ENCODE measurements around the gene HGFAC. TPM values are rescaled to one million over a fixed set of nuclear protein-coding genes. Genes with fewer than 3 reads are reported as not detected.

The HGFAC gene
- total RNA-seq, result 0.28 to 0.36 TPM (median 0.35 TPM) in 3 replicates
- long read RNA-seq, result 0 reads

- no peak within 1 kb of the TSS for H3K4me3 Mint-ChIP-seq (ENCODE audit: unreplicated experiment)
- TF ChIP-seq, protein P1, sequence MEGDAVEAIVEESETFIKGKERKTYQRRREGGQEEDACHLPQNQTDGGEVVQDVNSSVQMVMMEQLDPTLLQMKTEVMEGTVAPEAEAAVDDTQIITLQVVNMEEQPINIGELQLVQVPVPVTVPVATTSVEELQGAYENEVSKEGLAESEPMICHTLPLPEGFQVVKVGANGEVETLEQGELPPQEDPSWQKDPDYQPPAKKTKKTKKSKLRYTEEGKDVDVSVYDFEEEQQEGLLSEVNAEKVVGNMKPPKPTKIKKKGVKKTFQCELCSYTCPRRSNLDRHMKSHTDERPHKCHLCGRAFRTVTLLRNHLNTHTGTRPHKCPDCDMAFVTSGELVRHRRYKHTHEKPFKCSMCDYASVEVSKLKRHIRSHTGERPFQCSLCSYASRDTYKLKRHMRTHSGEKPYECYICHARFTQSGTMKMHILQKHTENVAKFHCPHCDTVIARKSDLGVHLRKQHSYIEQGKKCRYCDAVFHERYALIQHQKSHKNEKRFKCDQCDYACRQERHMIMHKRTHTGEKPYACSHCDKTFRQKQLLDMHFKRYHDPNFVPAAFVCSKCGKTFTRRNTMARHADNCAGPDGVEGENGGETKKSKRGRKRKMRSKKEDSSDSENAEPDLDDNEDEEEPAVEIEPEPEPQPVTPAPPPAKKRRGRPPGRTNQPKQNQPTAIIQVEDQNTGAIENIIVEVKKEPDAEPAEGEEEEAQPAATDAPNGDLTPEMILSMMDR (IDR thresholded peaks at IDR 0.05), result no peak
- no peak for DNase-seq (ENCODE audit: low spot score)
- no peak within 1 kb of the TSS for H3K27ac Mint-ChIP-seq (ENCODE audit: unreplicated experiment)
- H3K36me3 Mint-ChIP-seq (ENCODE audit: low read depth), result no peaks in the 10 kb centered on the region
- H3K27me3 Mint-ChIP-seq (ENCODE audit: low read depth), result no peaks in the 10 kb centered on the region
- peaks cover 2% of the 10 kb centered on the region for H3K4me1 Mint-ChIP-seq (ENCODE audit: low read depth)
- H3K9me3 Mint-ChIP-seq (ENCODE audit: low read depth), result no peaks in the 10 kb centered on the region
Observed at GRCh38 chr4:3441501-3442459, at the start of gene HGFAC. HGFAC (plus strand) TSS chr4:3441968; CDS start chr4:3442002, 34 bp downstream.

DNA sequence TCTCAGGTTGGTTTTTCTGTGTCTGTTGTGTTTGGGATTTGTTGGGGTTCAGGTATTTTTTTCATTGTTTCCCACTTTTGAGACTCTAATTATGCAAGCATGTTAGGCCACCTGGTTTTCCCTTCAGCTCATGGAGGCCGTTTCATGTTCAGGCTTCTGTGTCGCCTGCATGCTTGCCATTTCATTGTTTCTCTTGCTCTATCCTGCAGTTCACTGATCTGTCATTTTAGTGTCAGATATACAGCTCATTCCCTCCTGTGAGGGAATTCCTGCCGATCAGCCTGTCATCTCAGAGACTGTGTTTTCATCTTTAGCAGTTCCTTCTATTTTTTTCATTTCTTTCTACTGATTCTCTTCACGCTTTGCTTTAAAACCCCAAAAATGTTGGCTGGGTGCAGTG, 49.4 kb upstream of the HGFAC start:
- Mint-ChIP-seq H3K4me1 (ENCODE audit: low read depth) (peaks cover 29% of the 10 kb centered on the region), H3K9me3 (ENCODE audit: low read depth) (peaks cover 6% of the 10 kb centered on the region), H3K4me3 (ENCODE audit: unreplicated experiment) (no peak overlapping the region), H3K27ac (ENCODE audit: unreplicated experiment) (no peak overlapping the region), H3K36me3 (ENCODE audit: low read depth) (peaks cover 2% of the 10 kb centered on the region), H3K27me3 (ENCODE audit: low read depth) (no peaks in the 10 kb centered on the region)
- no peak for DNase-seq (ENCODE audit: low spot score)
- TF ChIP-seq, protein P1 (IDR thresholded peaks at IDR 0.05), result no peak

GRCh38 chr4:3393171-3393570, 48.6 kb upstream of the HGFAC start:
- no peak overlapping the region for H3K4me3 Mint-ChIP-seq (ENCODE audit: unreplicated experiment)
- H3K4me1 Mint-ChIP-seq (ENCODE audit: low read depth), result peaks cover 21% of the 10 kb centered on the region
- TF ChIP-seq, protein P1 (IDR thresholded peaks at IDR 0.05), result no peak
- no peak for DNase-seq (ENCODE audit: low spot score)
- no peaks in the 10 kb centered on the region for H3K27me3 Mint-ChIP-seq (ENCODE audit: low read depth)
- no peak overlapping the region for H3K27ac Mint-ChIP-seq (ENCODE audit: unreplicated experiment)
- H3K9me3 Mint-ChIP-seq (ENCODE audit: low read depth), result peaks cover 6% of the 10 kb centered on the region
- H3K36me3 Mint-ChIP-seq (ENCODE audit: low read depth), result peaks cover 2% of the 10 kb centered on the region

DNA sequence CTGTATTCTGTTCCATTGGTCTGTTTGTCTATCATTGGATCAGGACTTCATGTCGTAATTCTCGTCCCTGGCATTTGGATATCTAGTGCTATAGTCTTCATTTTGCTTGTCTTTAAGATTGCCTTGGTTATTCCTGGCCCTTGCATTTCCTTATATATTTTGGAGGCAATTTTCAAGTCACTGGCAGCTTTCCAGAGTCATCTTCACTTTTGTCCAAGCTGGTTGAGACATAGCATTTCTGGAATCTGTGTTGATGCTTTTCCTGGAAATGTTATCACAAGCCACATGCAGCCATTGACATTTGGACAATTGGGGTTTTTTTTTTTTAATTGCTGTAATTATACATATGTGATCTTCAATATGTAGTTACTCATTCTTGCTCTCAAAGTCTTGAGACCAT, 45.2 kb upstream of the HGFAC start:
- Mint-ChIP-seq H3K9me3 (ENCODE audit: low read depth) (peaks cover 6% of the 10 kb centered on the region), H3K4me3 (ENCODE audit: unreplicated experiment) (no peak overlapping the region), H3K27ac (ENCODE audit: unreplicated experiment) (no peak overlapping the region), H3K4me1 (ENCODE audit: low read depth) (no peaks in the 10 kb centered on the region), H3K27me3 (ENCODE audit: low read depth) (no peaks in the 10 kb centered on the region), H3K36me3 (ENCODE audit: low read depth) (peaks cover 2% of the 10 kb centered on the region)
- DNase-seq (ENCODE audit: low spot score), result no peak
- TF ChIP-seq, protein P1 (IDR thresholded peaks at IDR 0.05), result no peak

DNA sequence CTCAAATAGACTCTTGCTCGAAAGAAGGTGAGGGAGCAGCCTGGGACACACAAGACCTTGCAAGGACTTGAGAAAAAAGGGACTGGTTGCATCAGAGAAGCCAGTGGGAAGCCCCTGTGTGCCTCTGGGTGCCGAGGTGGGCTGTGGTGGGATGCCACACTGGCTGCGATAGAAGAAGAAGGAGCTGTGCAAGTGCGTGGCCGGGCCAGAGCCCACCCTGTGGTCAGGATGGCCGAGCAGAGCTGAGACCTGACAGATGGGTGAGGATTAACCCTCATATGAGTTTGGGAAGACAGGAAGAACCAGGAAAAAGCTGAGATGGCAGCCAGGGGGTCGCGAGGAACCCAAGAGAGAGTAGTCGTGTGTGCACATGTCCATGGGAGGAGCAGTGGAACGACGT, 44.6 kb upstream of the HGFAC start:
- DNase-seq (ENCODE audit: low spot score), result no peak
- Mint-ChIP-seq H3K4me3 (ENCODE audit: unreplicated experiment) (no peak overlapping the region), H3K27me3 (ENCODE audit: low read depth) (no peaks in the 10 kb centered on the region), H3K9me3 (ENCODE audit: low read depth) (peaks cover 6% of the 10 kb centered on the region), H3K27ac (ENCODE audit: unreplicated experiment) (no peak overlapping the region), H3K36me3 (ENCODE audit: low read depth) (peaks cover 2% of the 10 kb centered on the region), H3K4me1 (ENCODE audit: low read depth) (peaks cover under 1% of the 10 kb centered on the region)
- TF ChIP-seq, protein P1 (IDR thresholded peaks at IDR 0.05), result no peak
